DND-41 (cell line): ENCODE measurements around the gene GALE.
A peak's percentile ranks its signal among the peaks of the same experiment; 100 is the strongest.

Experiments used
- ATAC-seq: fragments of 200-7000 bp; cut with Tn5 transposase; 3 replicates; pipeline ENCODE4 v1.9.1; 2021; ENCODE audit warnings: low read depth; ENCODE audit not compliant: insufficient read depth
- DNase-seq: peaks from one replicate; pipeline ENCODE4 v3.0.0-alpha.2; 2020
- H2AFZ ChIP-seq: 2 replicates; pipeline ENCODE4 v1.6.0; 2012; ENCODE audit warnings: low read depth, low read length
- H3K27ac ChIP-seq: 2 replicates; pipeline ENCODE4 v1.5.1; 2012; ENCODE audit warnings: low read length, inconsistent platforms
- H3K27me3 ChIP-seq: fragments of 200-600 bp; sonication (generic); 2 replicates; pipeline ENCODE4 v1.6.0; 2012; ENCODE audit warnings: low read length, mild to moderate bottlenecking, inconsistent platforms; ENCODE audit not compliant: insufficient read depth, poor library complexity
- H3K36me3 ChIP-seq: 2 replicates; pipeline ENCODE4 v1.5.1; 2012; ENCODE audit warnings: low read length, inconsistent platforms; ENCODE audit not compliant: insufficient read depth
- H3K4me1 ChIP-seq: 2 replicates; pipeline ENCODE4 v1.5.1; 2012; ENCODE audit warnings: mild to moderate bottlenecking, low read length; ENCODE audit not compliant: insufficient read depth
- H3K4me2 ChIP-seq: 2 replicates; pipeline ENCODE4 v1.6.0; 2012; ENCODE audit warnings: mild to moderate bottlenecking, moderate library complexity, low read length, inconsistent platforms; ENCODE audit not compliant: insufficient read depth
- H3K4me3 ChIP-seq, 2 experiments: fragments of 200-600 bp in 1 of 2; shearing (Covaris generic) in 1 of 2; 2 replicates each; pipeline ENCODE4 v1.5.1; 2012 to 2016; ENCODE audit warnings: inconsistent platforms in 2 of 2, low read length in 2 of 2, mild to moderate bottlenecking in 2 of 2, low read depth in 1 of 2, moderate library complexity in 1 of 2
- H3K79me2 ChIP-seq: 2 replicates; pipeline ENCODE4 v1.6.0; 2012; ENCODE audit warnings: low read length, inconsistent platforms; ENCODE audit not compliant: insufficient read depth
- H3K9ac ChIP-seq: 2 replicates; pipeline ENCODE4 v1.6.0; 2012; ENCODE audit warnings: low read depth, mild to moderate bottlenecking, inconsistent platforms, low read length, moderate library complexity
- H3K9me3 ChIP-seq: 2 replicates; pipeline ENCODE4 v1.5.1; 2012; ENCODE audit warnings: low read length, moderate library complexity, mild to moderate bottlenecking, inconsistent platforms; ENCODE audit not compliant: insufficient read depth, severe bottlenecking
- H4K20me1 ChIP-seq: 2 replicates; pipeline ENCODE4 v1.6.0; 2012; ENCODE audit warnings: low read length; ENCODE audit not compliant: insufficient read depth
- CTCF ChIP-seq: IDR thresholded peaks from 2 replicates; pipeline ENCODE4 v1.5.1; 2012; ENCODE audit warnings: borderline replicate concordance, low read length, moderate library complexity, mild to moderate bottlenecking; ENCODE audit not compliant: poor library complexity, severe bottlenecking; ENCODE audit errors: extremely low read depth
- EZH2 ChIP-seq: IDR thresholded peaks from 3 replicates; pipeline ENCODE4 v1.6.1; 2012; ENCODE audit warnings: borderline replicate concordance, low read depth, mild to moderate bottlenecking, moderate library complexity, low read length, inconsistent platforms; ENCODE audit not compliant: severe bottlenecking

GALE gene

GRCh38 chr1:23799255-23799569 is 1.3 kb downstream of the GALE start:
- Histone ChIP-seq H3K36me3 (peaks cover 38% of the 10 kb centered on the region), H3K27ac (no peak overlapping the region), H3K4me2 (peak overlapping the region; percentile 89), H3K4me3 (peak overlapping the region in 1 of 2 experiments; percentile 93; a peak in 2 of 4 replicates), H3K9ac (peak overlapping the region; percentile 88), H3K79me2 (peaks cover 9% of the 10 kb centered on the region), H3K9me3 (no peaks in the 10 kb centered on the region), H2AFZ (no peak overlapping the region), H3K4me1 (peaks cover 28% of the 10 kb centered on the region), H3K27me3 (no peaks in the 10 kb centered on the region), H4K20me1 (no peaks in the 10 kb centered on the region)
- no peak for DNase-seq
- TF ChIP-seq CTCF (no peak), EZH2 (no peak)
- no peak for ATAC-seq

GRCh38 chr1:23798662-23799142 is 1.9 kb downstream of the GALE start:
- Histone ChIP-seq H3K4me3 (no peak overlapping the region), H4K20me1 (no peaks in the 10 kb centered on the region)

GRCh38 chr1:23797478-23798448 is 2.8 kb downstream of the GALE start:
- TF ChIP-seq CTCF (no peak), EZH2 (no peak)
- Histone ChIP-seq H3K9me3 (no peaks in the 10 kb centered on the region), H4K20me1 (peaks cover 8% of the 10 kb centered on the region; the same call in 1 of the 2 replicates), H3K4me3 (no peak overlapping the region), H3K36me3 (peaks cover 49% of the 10 kb centered on the region), H3K27me3 (no peaks in the 10 kb centered on the region), H3K27ac (no peak overlapping the region), H3K79me2 (peaks cover 18% of the 10 kb centered on the region), H3K9ac (no peak overlapping the region), H3K4me1 (peaks cover 36% of the 10 kb centered on the region), H2AFZ (no peak overlapping the region), H3K4me2 (no peak overlapping the region)
- no peak for ATAC-seq
- no peak for DNase-seq

More at GRCh38 chr1:23798662-23799142, 1.9 kb downstream of the GALE start:
- H3K36me3 ChIP-seq = peaks cover 40% of the 10 kb centered on the region
- TF ChIP-seq EZH2 (no peak), CTCF (peak; percentile 28)
- H3K27ac ChIP-seq = no peak overlapping the region
- ATAC-seq = no peak
- H3K4me1 ChIP-seq = peaks cover 28% of the 10 kb centered on the region
- no peaks in the 10 kb centered on the region for H3K27me3 ChIP-seq
- no peaks in the 10 kb centered on the region for H3K9me3 ChIP-seq
- peak overlapping the region; percentile 89; the same call in 1 of the 2 replicates for H3K4me2 ChIP-seq
- no peak for DNase-seq
- H3K9ac ChIP-seq = no peak overlapping the region
- H3K79me2 ChIP-seq = peaks cover 9% of the 10 kb centered on the region
- H2AFZ ChIP-seq = no peak overlapping the region
